CD14-positive monocyte (primary cell): Measurements from ENCODE around the gene SHTN1. TPM values are rescaled to one million over a fixed set of nuclear protein-coding genes. Genes with fewer than 3 reads are reported as not detected.

Experiments
- DNase-seq, 3 donors: peaks; one replicate each; pipeline ENCODE4 v3.0.0-alpha.2; 2011 to 2022
- H2AFZ ChIP-seq: 2 replicates; pipeline ENCODE4 v1.6.0; 2012; ENCODE audit warnings: mild to moderate bottlenecking, low read depth, low read length, inconsistent platforms; ENCODE audit not compliant: insufficient read depth, poor library complexity, severe bottlenecking
- H3K27ac ChIP-seq, 2 donors: 1 replicate in 1 of 2; 2 replicates in 1 of 2; pipeline ENCODE4 v1.5.1; 2012 to 2013; ENCODE audit warnings: low read length in 2 of 2, control low read depth in 1 of 2, inconsistent platforms in 1 of 2, low read depth in 1 of 2, mild to moderate bottlenecking in 1 of 2
- H3K27me3 ChIP-seq, 2 donors: one replicate each; pipeline versions ENCODE4 v1.6.0 to v1.6.1; 2011 to 2013; ENCODE audit warnings: low read length in 2 of 2; ENCODE audit not compliant: control insufficient read depth in 2 of 2, insufficient read depth in 2 of 2
- H3K36me3 ChIP-seq, 2 donors: replicated peaks in 1 of 2; 1 replicate in 1 of 2; 2 replicates in 1 of 2; pipeline versions ENCODE4 v1.5.1 to v1.6.1; 2012 to 2013; ENCODE audit warnings: low read length in 2 of 2, control low read depth in 1 of 2, inconsistent platforms in 1 of 2, mild to moderate bottlenecking in 1 of 2; ENCODE audit not compliant: insufficient read depth in 2 of 2, control insufficient read depth in 1 of 2
- H3K4me1 ChIP-seq, 2 donors: 1 replicate in 1 of 2; 2 replicates in 1 of 2; pipeline versions ENCODE4 v1.5.1 to v1.6.1; 2012 to 2013; ENCODE audit warnings: low read length in 2 of 2, control low read depth in 1 of 2, inconsistent platforms in 1 of 2, mild to moderate bottlenecking in 1 of 2, moderate library complexity in 1 of 2; ENCODE audit not compliant: insufficient read depth in 2 of 2, control insufficient read depth in 1 of 2
- H3K4me2 ChIP-seq: replicated peaks from 2 replicates; pipeline ENCODE3; 2012; ENCODE audit warnings: low read length, moderate library complexity, mild to moderate bottlenecking; ENCODE audit not compliant: poor library complexity, severe bottlenecking; ENCODE audit errors: extremely low read depth
- H3K4me3 ChIP-seq, 3 experiments: fragments of 200-600 bp in 1 of 3; sonication (generic) in 1 of 3; replicated peaks in 1 of 3; 1 replicate in 2 of 3; 2 replicates in 1 of 3; pipeline ENCODE4 v1.5.1; 2011 to 2013; ENCODE audit warnings: low read length in 3 of 3, mild to moderate bottlenecking in 3 of 3, control low read depth in 2 of 3, low read depth in 2 of 3, inconsistent platforms in 1 of 3, moderate library complexity in 1 of 3
- H3K79me2 ChIP-seq: 2 replicates; pipeline ENCODE4 v1.6.0; 2012; ENCODE audit warnings: mild to moderate bottlenecking, control low read depth, inconsistent platforms, low read length, moderate library complexity; ENCODE audit not compliant: insufficient read depth
- H3K9ac ChIP-seq: 2 replicates; pipeline ENCODE4 v1.6.0; 2017; ENCODE audit warnings: low read length, mild to moderate bottlenecking; ENCODE audit not compliant: insufficient read depth, poor library complexity, severe bottlenecking
- H3K9me3 ChIP-seq, 2 donors: replicated peaks in 1 of 2; 1 replicate in 1 of 2; 2 replicates in 1 of 2; pipeline versions ENCODE4 v1.5.1 to v1.6.1; 2012 to 2013; ENCODE audit warnings: low read length in 2 of 2, control low read depth in 1 of 2; ENCODE audit not compliant: control insufficient read depth in 1 of 2, insufficient read depth in 1 of 2
- H4K20me1 ChIP-seq: 2 replicates; pipeline ENCODE4 v1.6.0; 2012; ENCODE audit warnings: mild to moderate bottlenecking, low read length, control low read depth, moderate library complexity; ENCODE audit not compliant: insufficient read depth
- H3K27ac Mint-ChIP-seq, 7 donors: one replicate each; pipeline ENCODE4 v1.8.0; 2020; ENCODE audit warnings: mild to moderate bottlenecking in 7 of 7, mixed read lengths in 7 of 7, moderate library complexity in 6 of 7, inconsistent platforms in 2 of 7
- H3K27me3 Mint-ChIP-seq, 3 donors: one replicate each; pipeline ENCODE4 v1.8.0; 2021 to 2022; ENCODE audit warnings: low read depth in 3 of 3, mild to moderate bottlenecking in 3 of 3, mixed read lengths in 3 of 3, moderate library complexity in 3 of 3, inconsistent platforms in 1 of 3
- H3K36me3 Mint-ChIP-seq, 2 donors: one replicate each; pipeline ENCODE4 v1.8.0; 2020; ENCODE audit warnings: mixed read lengths in 2 of 2, inconsistent platforms in 1 of 2, mild to moderate bottlenecking in 1 of 2
- H3K4me1 Mint-ChIP-seq: one replicate; pipeline ENCODE4 v1.8.0; 2020; ENCODE audit warnings: mild to moderate bottlenecking, mixed read lengths
- H3K4me3 Mint-ChIP-seq, 2 donors: one replicate each; pipeline ENCODE4 v1.8.0; 2020; ENCODE audit warnings: mild to moderate bottlenecking in 2 of 2, mixed read lengths in 2 of 2, moderate library complexity in 1 of 2
- H3K9me3 Mint-ChIP-seq, 7 donors: one replicate each; pipeline ENCODE4 v1.8.0; 2020 to 2022; ENCODE audit warnings: mixed read lengths in 7 of 7, mild to moderate bottlenecking in 6 of 7, moderate library complexity in 6 of 7, inconsistent platforms in 2 of 7
- WGBS: methylation state at CpG from one replicate; pipeline ENCODE4 v1.1.5; 2013; ENCODE audit warnings: missing lambda C conversion rate; ENCODE audit not compliant: insufficient coverage; 5-methylcytosine and 5-hydroxymethylcytosine counted together
- intact Hi-C, 2 donors: fragments of 100-400 bp; cut with micrococcal nuclease; formaldehyde crosslinking; loops; one replicate each; pipeline versions ENCODE4 v1.15.0 to v1.15.1; 2023
- polyA plus RNA-seq, 3 donors: library from polyadenylated mRNA; depleted of rRNA in 1 of 3; unstranded in 2 of 3; stranded (reverse) in 1 of 3; fragments of 300-500 nt in 2 of 3; fragments of >200 nt in 1 of 3; fragmentation: Illumina TruSeq in 2 of 3; gene quantifications; 1 replicate in 2 of 3; 2 replicates in 1 of 3; pipeline ENCODE4 v1.2.3, GENCODE V29; 2012 to 2021
- TF ChIP-seq, protein P1 (sequence below): fragments of 200-600 bp; IDR thresholded peaks from one replicate; pipeline ENCODE4 v1.8.0; 2022; ENCODE audit warnings: antibody characterized with exemption, mild to moderate bottlenecking

The SHTN1 gene
- polyA plus RNA-seq, 3 donors = 14.4 to 22.6 (median 14.9) TPM

DNA sequence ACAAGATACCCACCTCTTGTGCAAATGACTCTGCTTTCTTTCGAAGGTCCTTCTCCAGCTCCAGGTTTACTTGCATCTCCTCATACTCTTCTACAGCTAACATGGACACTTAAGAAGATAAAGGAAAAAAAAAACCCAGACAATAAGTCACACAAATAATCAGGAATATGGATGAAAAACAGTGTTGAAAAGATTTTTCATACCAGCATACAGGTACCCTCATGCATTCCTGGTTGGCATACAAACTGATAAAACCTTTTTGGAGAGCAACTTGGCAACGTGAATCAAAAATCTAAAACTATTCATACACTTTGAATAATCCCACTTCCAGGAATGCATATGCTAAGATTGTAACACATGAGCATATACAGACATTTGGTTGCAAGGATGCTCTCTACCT, 60.1 kb downstream of the SHTN1 start:
- H3K4me2 ChIP-seq = no peak overlapping the region
- H3K9me3 ChIP-seq = no peaks in the 10 kb centered on the region
- peaks cover 36 to 42% of the 10 kb centered on the region in 2 donors for H3K36me3 Mint-ChIP-seq
- H3K79me2 ChIP-seq = no peaks in the 10 kb centered on the region
- intact Hi-C loops = no loop called here
- DNase-seq = no peak
- peaks cover 31 to 34% of the 10 kb centered on the region in 2 donors for H3K4me1 ChIP-seq
- peaks cover 29% of the 10 kb centered on the region for H3K4me1 Mint-ChIP-seq
- H3K9me3 Mint-ChIP-seq = peaks cover 0 to 6% (median 0%) of the 10 kb centered on the region in 7 donors
- H3K36me3 ChIP-seq = peaks cover 27 to 49% of the 10 kb centered on the region in 2 donors
- no peak overlapping the region for H3K4me3 Mint-ChIP-seq
- no CpG with 5 or more reads among the region's 2 CpGs for WGBS
- no peaks in the 10 kb centered on the region for H4K20me1 ChIP-seq
- no peak overlapping the region for H3K9ac ChIP-seq
- TF ChIP-seq, protein P1, sequence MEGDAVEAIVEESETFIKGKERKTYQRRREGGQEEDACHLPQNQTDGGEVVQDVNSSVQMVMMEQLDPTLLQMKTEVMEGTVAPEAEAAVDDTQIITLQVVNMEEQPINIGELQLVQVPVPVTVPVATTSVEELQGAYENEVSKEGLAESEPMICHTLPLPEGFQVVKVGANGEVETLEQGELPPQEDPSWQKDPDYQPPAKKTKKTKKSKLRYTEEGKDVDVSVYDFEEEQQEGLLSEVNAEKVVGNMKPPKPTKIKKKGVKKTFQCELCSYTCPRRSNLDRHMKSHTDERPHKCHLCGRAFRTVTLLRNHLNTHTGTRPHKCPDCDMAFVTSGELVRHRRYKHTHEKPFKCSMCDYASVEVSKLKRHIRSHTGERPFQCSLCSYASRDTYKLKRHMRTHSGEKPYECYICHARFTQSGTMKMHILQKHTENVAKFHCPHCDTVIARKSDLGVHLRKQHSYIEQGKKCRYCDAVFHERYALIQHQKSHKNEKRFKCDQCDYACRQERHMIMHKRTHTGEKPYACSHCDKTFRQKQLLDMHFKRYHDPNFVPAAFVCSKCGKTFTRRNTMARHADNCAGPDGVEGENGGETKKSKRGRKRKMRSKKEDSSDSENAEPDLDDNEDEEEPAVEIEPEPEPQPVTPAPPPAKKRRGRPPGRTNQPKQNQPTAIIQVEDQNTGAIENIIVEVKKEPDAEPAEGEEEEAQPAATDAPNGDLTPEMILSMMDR = no peak
- no peaks in the 10 kb centered on the region for H3K27me3 Mint-ChIP-seq
- no peak overlapping the region for H2AFZ ChIP-seq
- no peak overlapping the region for H3K27ac ChIP-seq
- no peaks in the 10 kb centered on the region for H3K27me3 ChIP-seq
- no peak overlapping the region for H3K27ac Mint-ChIP-seq
- no peak overlapping the region for H3K4me3 ChIP-seq

DNA sequence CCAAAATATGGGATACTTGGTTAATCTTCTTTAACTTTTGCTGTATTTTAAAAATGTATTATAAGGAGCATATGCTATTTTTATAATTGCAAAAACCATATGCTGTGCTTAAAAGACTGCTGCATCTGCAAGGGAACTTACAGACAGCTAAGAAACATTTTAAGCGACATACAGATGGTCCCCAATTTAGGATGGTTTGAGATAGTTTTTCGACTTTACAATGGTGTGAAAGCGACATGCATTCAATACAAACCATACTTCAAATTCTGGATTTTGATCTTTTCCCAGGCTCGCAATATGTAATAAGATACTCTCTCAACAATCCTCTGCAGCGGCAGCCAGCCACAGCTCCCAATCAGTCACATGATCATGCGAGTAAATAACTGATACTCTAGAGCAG, 73.2 kb downstream of the SHTN1 start:
- Mint-ChIP-seq H3K9me3 (peaks cover 3 to 18% (median 10%) of the 10 kb centered on the region in 7 donors), H3K36me3 (peaks cover 39 to 41% of the 10 kb centered on the region in 2 donors), H3K4me3 (no peak overlapping the region), H3K4me1 (no peaks in the 10 kb centered on the region), H3K27ac (no peak overlapping the region), H3K27me3 (peaks cover 0 to 3% (median 0%) of the 10 kb centered on the region in 3 donors)
- no peak overlapping the region for H3K4me3 ChIP-seq
- no peaks in the 10 kb centered on the region for H4K20me1 ChIP-seq
- intact Hi-C loops = no loop called here
- H3K79me2 ChIP-seq = no peaks in the 10 kb centered on the region
- TF ChIP-seq, protein P1 = no peak
- H3K36me3 ChIP-seq = peaks cover 33 to 54% of the 10 kb centered on the region in 2 donors
- H3K9ac ChIP-seq = no peak overlapping the region
- no peak overlapping the region for H3K27ac ChIP-seq
- no peak overlapping the region for H3K4me2 ChIP-seq
- no peaks in the 10 kb centered on the region for H3K4me1 ChIP-seq
- no peak for DNase-seq
- no peaks in the 10 kb centered on the region for H3K27me3 ChIP-seq
- 90% methylated on average over 3 of the region's 6 CpGs for WGBS
- H3K9me3 ChIP-seq = no peaks in the 10 kb centered on the region
- H2AFZ ChIP-seq = no peak overlapping the region
